ENCODE data around the gene FAM111A. TPM values are rescaled to one million over a fixed set of nuclear protein-coding genes. Genes with fewer than 3 reads are reported as not detected.

Gene FAM111A
- total RNA-seq, 1 donor from 2014 or later, result 13.1 TPM

GRCh38 chr11:59186130-59186594 is 43.5 kb downstream of the FAM111A start:
- peaks cover 22% of the 10 kb centered on the region for H3K4me1 Mint-ChIP-seq (ENCODE audit: low read depth, unreplicated experiment)
- Histone ChIP-seq H3K27me3 (ENCODE audit: insufficient read depth, low read length) (peaks cover 8% of the 10 kb centered on the region), H3K36me3 (ENCODE audit: insufficient read depth, low read length) (no peaks in the 10 kb centered on the region), H3K4me2 (ENCODE audit: low read length) (no peak overlapping the region), H3K27ac (ENCODE audit: low read depth, low read length) (no peak overlapping the region), H3K79me2 (ENCODE audit: insufficient read depth, low read length) (no peaks in the 10 kb centered on the region), H3K4me3 (ENCODE audit: insufficient read depth, low read depth, low read length) (no peak overlapping the region), H3K9me3 (ENCODE audit: insufficient read depth, low read depth, low read length) (no peaks in the 10 kb centered on the region), H2AFZ (ENCODE audit: low read depth, low read length) (no peak overlapping the region), H3K9ac (ENCODE audit: low read length) (no peak overlapping the region), H3K4me1 (ENCODE audit: insufficient read depth, low read length) (no peaks in the 10 kb centered on the region), H4K20me1 (ENCODE audit: insufficient read depth, low read length) (no peaks in the 10 kb centered on the region)
- TF ChIP-seq EZH2 (IDR thresholded peaks at IDR 0.05; ENCODE audit: insufficient read depth, low read length), result no peak
- TF ChIP-seq CTCF (IDR thresholded peaks at IDR 0.05; ENCODE audit: insufficient read depth, low read depth, low read length), result peak; percentile 33
- H3K9me3 Mint-ChIP-seq (ENCODE audit: unreplicated experiment), result no peaks in the 10 kb centered on the region
- no peaks in the 10 kb centered on the region for H3K27me3 Mint-ChIP-seq (ENCODE audit: low read depth, unreplicated experiment)
- no peak overlapping the region for H3K27ac Mint-ChIP-seq (ENCODE audit: unreplicated experiment)
- DNase-seq (ENCODE audit: low read depth) (no peak), FAIRE-seq (no peak)
- no peak overlapping the region for H3K4me3 Mint-ChIP-seq (ENCODE audit: unreplicated experiment)
- peaks cover 28% of the 10 kb centered on the region for H3K36me3 Mint-ChIP-seq (ENCODE audit: low read depth, unreplicated experiment)

- FAIRE-seq, result no peak
- H3K36me3 Mint-ChIP-seq (ENCODE audit: low read depth, unreplicated experiment), result peaks cover 29% of the 10 kb centered on the region
- Histone ChIP-seq H3K4me3 (ENCODE audit: insufficient read depth, low read depth, low read length) (no peak overlapping the region), H3K36me3 (ENCODE audit: insufficient read depth, low read length) (no peaks in the 10 kb centered on the region), H3K9me3 (ENCODE audit: insufficient read depth, low read depth, low read length) (no peaks in the 10 kb centered on the region), H3K27ac (ENCODE audit: low read depth, low read length) (no peak overlapping the region), H2AFZ (ENCODE audit: low read depth, low read length) (no peak overlapping the region), H3K4me1 (ENCODE audit: insufficient read depth, low read length) (no peaks in the 10 kb centered on the region), H3K79me2 (ENCODE audit: insufficient read depth, low read length) (no peaks in the 10 kb centered on the region), H3K27me3 (ENCODE audit: insufficient read depth, low read length) (peaks cover 8% of the 10 kb centered on the region), H4K20me1 (ENCODE audit: insufficient read depth, low read length) (no peaks in the 10 kb centered on the region), H3K9ac (ENCODE audit: low read length) (no peak overlapping the region), H3K4me2 (ENCODE audit: low read length) (no peak overlapping the region)
- H3K4me1 Mint-ChIP-seq (ENCODE audit: low read depth, unreplicated experiment), result peaks cover 22% of the 10 kb centered on the region
- no peaks in the 10 kb centered on the region for H3K9me3 Mint-ChIP-seq (ENCODE audit: unreplicated experiment)
- no peak overlapping the region for H3K4me3 Mint-ChIP-seq (ENCODE audit: unreplicated experiment)
- TF ChIP-seq CTCF (IDR thresholded peaks at IDR 0.05; ENCODE audit: insufficient read depth, low read depth, low read length) (no peak), EZH2 (IDR thresholded peaks at IDR 0.05; ENCODE audit: insufficient read depth, low read length) (no peak)
- no peaks in the 10 kb centered on the region for H3K27me3 Mint-ChIP-seq (ENCODE audit: low read depth, unreplicated experiment)
- no peak overlapping the region for H3K27ac Mint-ChIP-seq (ENCODE audit: unreplicated experiment)
- no peak for DNase-seq (ENCODE audit: low read depth)
Observed at GRCh38 chr11:59187035-59187434, 44.4 kb downstream of the FAM111A start.

GRCh38 chr11:59187587-59187986 is 44.9 kb downstream of the FAM111A start:
- Histone ChIP-seq H3K4me2 (ENCODE audit: low read length) (no peak overlapping the region), H3K36me3 (ENCODE audit: insufficient read depth, low read length) (no peaks in the 10 kb centered on the region), H3K4me1 (ENCODE audit: insufficient read depth, low read length) (no peaks in the 10 kb centered on the region), H2AFZ (ENCODE audit: low read depth, low read length) (no peak overlapping the region), H3K27me3 (ENCODE audit: insufficient read depth, low read length) (peaks cover 9% of the 10 kb centered on the region), H4K20me1 (ENCODE audit: insufficient read depth, low read length) (no peaks in the 10 kb centered on the region), H3K27ac (ENCODE audit: low read depth, low read length) (no peak overlapping the region), H3K4me3 (ENCODE audit: insufficient read depth, low read depth, low read length) (no peak overlapping the region), H3K9ac (ENCODE audit: low read length) (no peak overlapping the region), H3K79me2 (ENCODE audit: insufficient read depth, low read length) (no peaks in the 10 kb centered on the region), H3K9me3 (ENCODE audit: insufficient read depth, low read depth, low read length) (no peaks in the 10 kb centered on the region)
- H3K27me3 Mint-ChIP-seq (ENCODE audit: low read depth, unreplicated experiment), result no peaks in the 10 kb centered on the region
- no peak for FAIRE-seq
- H3K9me3 Mint-ChIP-seq (ENCODE audit: unreplicated experiment), result no peaks in the 10 kb centered on the region
- H3K4me3 Mint-ChIP-seq (ENCODE audit: unreplicated experiment), result no peak overlapping the region
- peaks cover 22% of the 10 kb centered on the region for H3K4me1 Mint-ChIP-seq (ENCODE audit: low read depth, unreplicated experiment)
- no peak overlapping the region for H3K27ac Mint-ChIP-seq (ENCODE audit: unreplicated experiment)
- H3K36me3 Mint-ChIP-seq (ENCODE audit: low read depth, unreplicated experiment), result peaks cover 31% of the 10 kb centered on the region
- TF ChIP-seq CTCF (IDR thresholded peaks at IDR 0.05; ENCODE audit: insufficient read depth, low read depth, low read length) (no peak), EZH2 (IDR thresholded peaks at IDR 0.05; ENCODE audit: insufficient read depth, low read length) (no peak)
- DNase-seq (ENCODE audit: low read depth), result no peak

Measured in astrocyte (in vitro differentiated cells and primary cell).